Measurements from ENCODE around the gene ZNF697. TPM values are rescaled to one million over a fixed set of nuclear protein-coding genes. Genes with fewer than 3 reads are reported as not detected.

ZNF697 gene
- total and polyA plus RNA-seq, 9 of the 15 experiments (the other 6 are each of a cell fraction or from before 2014, with no cell fraction given), result 2.1 to 13.6 (median 8.3) TPM

DNA sequence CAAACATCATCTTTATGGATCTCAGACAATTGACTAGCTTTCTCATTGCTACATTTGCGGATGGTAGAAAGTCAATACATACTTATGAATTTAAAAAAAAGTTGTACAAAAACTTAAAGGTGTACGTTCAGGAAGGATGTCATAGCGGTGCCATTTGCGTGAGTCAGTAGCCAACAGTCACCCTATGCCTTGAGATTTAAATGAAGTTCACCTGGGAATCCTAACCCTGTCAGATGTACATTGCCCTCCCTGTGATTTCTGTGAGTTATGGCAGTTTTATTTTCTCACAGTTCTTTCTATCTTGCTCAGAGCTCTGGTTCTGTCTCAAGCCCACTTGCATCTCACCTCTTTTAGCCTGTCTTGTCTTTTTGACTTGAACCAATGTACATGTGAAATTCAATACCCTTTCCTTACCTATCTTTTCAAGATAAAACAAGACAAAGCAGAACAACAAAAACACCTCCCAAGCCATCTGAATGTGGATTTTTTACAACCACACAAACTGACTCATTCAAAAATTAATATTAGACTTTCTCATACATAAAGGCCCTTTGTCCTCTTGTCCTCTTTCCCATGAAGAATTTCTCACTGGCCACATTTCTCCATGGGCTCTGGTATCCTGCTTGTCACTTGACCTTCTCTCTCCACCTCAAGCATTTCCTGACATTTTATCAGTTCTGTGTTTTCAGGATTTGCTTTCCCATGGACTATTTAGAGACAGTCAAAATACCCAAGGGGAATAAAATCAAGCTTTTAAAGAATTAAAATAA, 25.3 kb upstream of the ZNF697 start:
- no peaks in the 10 kb centered on the region for H3K79me2 ChIP-seq (ENCODE audit: control insufficient read depth, insufficient read depth, low read length)
- DNase-seq (ENCODE audit: extremely low read depth in 1 of 4, low spot score in 3 of 4), result no peak
- no peaks in the 10 kb centered on the region for H3K9me3 ChIP-seq (replicated peaks; ENCODE audit: control insufficient read depth, insufficient read depth, low read depth, low read length)
- no peaks in the 10 kb centered on the region for H4K20me1 ChIP-seq (replicated peaks; ENCODE audit: control insufficient read depth, insufficient read depth, low read length)
- WGBS (ENCODE audit: insufficient coverage, low coverage, missing lambda C conversion rate), result 36% methylated on average over 4 of the region's 4 CpGs
- no peak for FAIRE-seq
- ATAC-seq, result no peak
- H3K36me3 ChIP-seq (ENCODE audit: control insufficient read depth, insufficient read depth, low read length), result no peaks in the 10 kb centered on the region
- no peak overlapping the region for H3K27ac ChIP-seq (ENCODE audit: extremely low read depth, low read depth, low read length)
- no peak overlapping the region for H3K9ac ChIP-seq (ENCODE audit: insufficient read depth in 1 of 2, low read depth in 2 of 2, low read length in 2 of 2)
- TF ChIP-seq PML (IDR thresholded peaks at IDR 0.05; ENCODE audit: low read length) (no peak), GATAD2B (IDR thresholded peaks at IDR 0.05; ENCODE audit: borderline replicate concordance) (no peak), ZNF507 (tag; conservative IDR thresholded peaks at IDR 0.05) (no peak)
- intact Hi-C loops (cut with micrococcal nuclease) (loop anchor here (10.0 kb wide), 1 partner anchor 199 kb away; no protein-coding TSS in a partner anchor), in situ Hi-C loops (cut with MboI) (no loop called here)
- no peaks in the 10 kb centered on the region for H3K9me1 ChIP-seq (ENCODE audit: control insufficient read depth, insufficient read depth, low read length)
- no peak overlapping the region for H3K4me2 ChIP-seq (ENCODE audit: insufficient read depth, low read length)
- peaks cover 0 to 18% of the 10 kb centered on the region in 2 experiments; a peak in 3 of 5 replicates for H3K4me1 ChIP-seq (replicated peaks in 1 of 2; ENCODE audit: control insufficient read depth in 2 of 2, insufficient read depth in 2 of 2, low read length in 2 of 2)
- H3K4me3 ChIP-seq, result no peak overlapping the region
- BruUV-seq (replicated peaks), result no TSS peak
- no peaks in the 10 kb centered on the region; a peak in 2 of 5 replicates for H3K27me3 ChIP-seq (ENCODE audit: control insufficient read depth in 2 of 2, insufficient read depth in 2 of 2, low read length in 2 of 2)
- no peak overlapping the region for H2AFZ ChIP-seq (ENCODE audit: low read depth, low read length)
- POLR2A ChIA-PET, result interaction anchor here (0.5 to 1.8 kb wide), 2 partner anchors 25 to 53 kb away, joined by 3 to 7 read pairs; partner anchors contain the start of gene ZNF697
- CTCF ChIA-PET (ENCODE audit: low intra/inter-chr PET ratio), result interaction anchor here (1.2 to 3.4 kb wide), 2 partner anchors 27 to 61 kb away, joined by 3 to 56 read pairs; no protein-coding TSS in a partner anchor

DNA sequence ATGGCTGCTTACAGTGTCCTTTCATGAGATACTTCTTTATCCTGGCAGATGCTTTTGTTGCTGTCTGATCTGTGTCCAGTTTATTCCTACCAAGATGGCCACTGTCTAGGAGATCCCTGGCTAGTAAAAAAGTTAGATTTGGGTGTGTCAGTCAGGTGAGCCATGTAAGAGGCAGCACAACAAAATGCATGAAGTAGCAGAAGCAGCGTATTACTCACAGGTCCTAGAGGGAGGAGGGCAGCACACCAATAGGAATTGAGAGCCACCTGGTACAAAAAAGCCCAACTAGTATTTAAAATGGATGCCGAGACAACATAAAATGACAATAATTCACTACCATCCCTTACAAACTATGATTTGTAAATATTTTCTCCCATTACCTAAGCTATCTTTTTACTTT, 22.8 kb upstream of the ZNF697 start:
- Histone ChIP-seq H3K4me2 (ENCODE audit: insufficient read depth, low read length) (no peak overlapping the region), H3K27me3 (ENCODE audit: control insufficient read depth in 2 of 2, insufficient read depth in 2 of 2, low read length in 2 of 2) (no peaks in the 10 kb centered on the region; a peak in 2 of 5 replicates), H3K4me1 (replicated peaks in 1 of 2; ENCODE audit: control insufficient read depth in 2 of 2, insufficient read depth in 2 of 2, low read length in 2 of 2) (peaks cover 0 to 17% of the 10 kb centered on the region in 2 experiments; a peak in 3 of 5 replicates), H3K27ac (ENCODE audit: extremely low read depth, low read depth, low read length) (no peak overlapping the region), H3K36me3 (ENCODE audit: control insufficient read depth, insufficient read depth, low read length) (no peaks in the 10 kb centered on the region), H3K9ac (ENCODE audit: insufficient read depth in 1 of 2, low read depth in 2 of 2, low read length in 2 of 2) (no peak overlapping the region), H3K4me3 (no peak overlapping the region), H3K79me2 (ENCODE audit: control insufficient read depth, insufficient read depth, low read length) (no peaks in the 10 kb centered on the region), H4K20me1 (replicated peaks; ENCODE audit: control insufficient read depth, insufficient read depth, low read length) (no peaks in the 10 kb centered on the region), H3K9me3 (replicated peaks; ENCODE audit: control insufficient read depth, insufficient read depth, low read depth, low read length) (no peaks in the 10 kb centered on the region), H3K9me1 (ENCODE audit: control insufficient read depth, insufficient read depth, low read length) (no peaks in the 10 kb centered on the region), H2AFZ (ENCODE audit: low read depth, low read length) (no peak overlapping the region)
- in situ Hi-C loops (cut with MboI), result no loop called here
- FAIRE-seq (no peak), DNase-seq (ENCODE audit: extremely low read depth in 1 of 4, low spot score in 3 of 4) (no peak), ATAC-seq (no peak)
- ChIA-PET POLR2A (no interaction called here), CTCF (ENCODE audit: low intra/inter-chr PET ratio) (no interaction called here)
- no TSS peak for BruUV-seq (replicated peaks)
- intact Hi-C loops (cut with micrococcal nuclease), result loop anchor here (10.0 kb wide), 1 partner anchor 196 kb away; no protein-coding TSS in a partner anchor
- WGBS (ENCODE audit: insufficient coverage, low coverage, missing lambda C conversion rate), result 6% methylated on average over 2 of the region's 2 CpGs
- no peak for TF ChIP-seq DACH1 (IDR thresholded peaks at IDR 0.05; ENCODE audit: partially characterized antibody)
- no peak for TF ChIP-seq NR2C1 (IDR thresholded peaks at IDR 0.05)
- TF ChIP-seq NR2C1 (tag; IDR thresholded peaks at IDR 0.05), result no peak
- no peak for TF ChIP-seq HDGF (IDR thresholded peaks at IDR 0.05)
- TF ChIP-seq, protein P1, sequence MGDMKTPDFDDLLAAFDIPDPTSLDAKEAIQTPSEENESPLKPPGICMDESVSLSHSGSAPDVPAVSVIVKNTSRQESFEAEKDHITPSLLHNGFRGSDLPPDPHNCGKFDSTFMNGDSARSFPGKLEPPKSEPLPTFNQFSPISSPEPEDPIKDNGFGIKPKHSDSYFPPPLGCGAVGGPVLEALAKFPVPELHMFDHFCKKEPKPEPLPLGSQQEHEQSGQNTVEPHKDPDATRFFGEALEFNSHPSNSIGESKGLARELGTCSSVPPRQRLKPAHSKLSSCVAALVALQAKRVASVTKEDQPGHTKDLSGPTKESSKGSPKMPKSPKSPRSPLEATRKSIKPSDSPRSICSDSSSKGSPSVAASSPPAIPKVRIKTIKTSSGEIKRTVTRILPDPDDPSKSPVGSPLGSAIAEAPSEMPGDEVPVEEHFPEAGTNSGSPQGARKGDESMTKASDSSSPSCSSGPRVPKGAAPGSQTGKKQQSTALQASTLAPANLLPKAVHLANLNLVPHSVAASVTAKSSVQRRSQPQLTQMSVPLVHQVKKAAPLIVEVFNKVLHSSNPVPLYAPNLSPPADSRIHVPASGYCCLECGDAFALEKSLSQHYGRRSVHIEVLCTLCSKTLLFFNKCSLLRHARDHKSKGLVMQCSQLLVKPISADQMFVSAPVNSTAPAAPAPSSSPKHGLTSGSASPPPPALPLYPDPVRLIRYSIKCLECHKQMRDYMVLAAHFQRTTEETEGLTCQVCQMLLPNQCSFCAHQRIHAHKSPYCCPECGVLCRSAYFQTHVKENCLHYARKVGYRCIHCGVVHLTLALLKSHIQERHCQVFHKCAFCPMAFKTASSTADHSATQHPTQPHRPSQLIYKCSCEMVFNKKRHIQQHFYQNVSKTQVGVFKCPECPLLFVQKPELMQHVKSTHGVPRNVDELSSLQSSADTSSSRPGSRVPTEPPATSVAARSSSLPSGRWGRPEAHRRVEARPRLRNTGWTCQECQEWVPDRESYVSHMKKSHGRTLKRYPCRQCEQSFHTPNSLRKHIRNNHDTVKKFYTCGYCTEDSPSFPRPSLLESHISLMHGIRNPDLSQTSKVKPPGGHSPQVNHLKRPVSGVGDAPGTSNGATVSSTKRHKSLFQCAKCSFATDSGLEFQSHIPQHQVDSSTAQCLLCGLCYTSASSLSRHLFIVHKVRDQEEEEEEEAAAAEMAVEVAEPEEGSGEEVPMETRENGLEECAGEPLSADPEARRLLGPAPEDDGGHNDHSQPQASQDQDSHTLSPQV (IDR thresholded peaks at IDR 0.05), result no peak
- no peak for TF ChIP-seq PCBP2 (IDR thresholded peaks at IDR 0.05; ENCODE audit: low read depth, low read length, poor library complexity, severe bottlenecking)
- TF ChIP-seq ZNF143 (CRISPR knock-in tag; IDR thresholded peaks at IDR 0.05), result no peak
- no peak for TF ChIP-seq STAT5A (IDR thresholded peaks at IDR 0.05; ENCODE audit: borderline replicate concordance, low read length)
